Urothelium cell line (cell line): ENCODE results near the gene C4orf50.
"Not testable (repeated sequence)": the region's sequence is repeated elsewhere in the genome, so short reads cannot be mapped to it uniquely, and the experiment has no call there.

Experiments
- DNase-seq: peaks from one replicate; pipeline ENCODE4 v3.0.0; 2011; ENCODE audit warnings: low spot score, mixed read lengths
- FAIRE-seq: peaks from 2 replicates; lab custom pipeline; 2011; peaks lifted over from hg19 to GRCh38; lab: Jason Lieb, UNC

The C4orf50 gene

DNA sequence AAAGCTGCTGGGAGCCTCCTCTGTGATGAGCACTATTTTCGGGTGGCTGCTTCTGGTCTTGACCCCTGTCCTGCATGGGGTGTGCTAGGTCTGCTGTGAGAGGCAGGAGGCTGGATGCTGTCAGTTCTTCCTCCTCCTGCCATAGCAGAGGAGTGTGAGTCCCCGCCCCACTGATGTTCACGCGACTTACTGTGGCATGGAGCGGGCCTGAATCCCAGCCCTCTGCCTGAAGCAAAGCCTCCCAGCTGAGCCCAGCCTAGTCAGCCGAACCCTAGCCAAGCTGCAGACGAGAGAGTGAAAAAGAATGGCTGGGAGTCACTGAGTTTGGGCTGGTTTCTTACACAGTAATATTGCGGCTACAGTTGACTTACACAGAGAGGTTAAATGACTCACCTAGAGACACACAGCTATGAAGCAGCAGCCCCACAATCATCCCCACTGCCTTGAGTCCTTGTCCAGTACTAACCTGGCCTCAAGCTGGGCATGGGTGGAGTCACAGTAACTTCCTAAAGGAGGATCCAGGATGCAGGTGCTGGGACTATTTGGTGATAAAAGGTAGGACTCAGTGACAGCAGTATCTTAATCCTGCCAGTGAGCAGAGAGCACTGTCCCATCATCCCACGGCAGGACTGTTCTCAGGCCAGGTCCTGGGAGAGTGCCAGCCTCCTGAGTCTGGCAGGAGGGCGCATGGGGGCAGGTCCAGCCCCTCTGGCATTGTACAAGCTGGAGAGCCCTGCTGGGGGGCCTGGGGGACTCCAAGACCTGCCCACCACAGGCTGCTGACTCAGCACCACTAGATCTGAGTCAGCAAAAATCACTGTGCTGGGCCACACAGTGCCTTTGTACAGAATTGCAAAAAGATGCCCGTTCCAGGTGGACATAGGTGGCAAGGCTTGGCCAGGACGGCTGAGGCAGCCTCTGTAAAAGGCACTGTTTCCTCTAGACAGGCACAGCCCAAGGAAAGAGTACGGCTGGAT, 65.0 kb downstream of the C4orf50 start:
- FAIRE-seq (no peak), DNase-seq (no peak)

DNA sequence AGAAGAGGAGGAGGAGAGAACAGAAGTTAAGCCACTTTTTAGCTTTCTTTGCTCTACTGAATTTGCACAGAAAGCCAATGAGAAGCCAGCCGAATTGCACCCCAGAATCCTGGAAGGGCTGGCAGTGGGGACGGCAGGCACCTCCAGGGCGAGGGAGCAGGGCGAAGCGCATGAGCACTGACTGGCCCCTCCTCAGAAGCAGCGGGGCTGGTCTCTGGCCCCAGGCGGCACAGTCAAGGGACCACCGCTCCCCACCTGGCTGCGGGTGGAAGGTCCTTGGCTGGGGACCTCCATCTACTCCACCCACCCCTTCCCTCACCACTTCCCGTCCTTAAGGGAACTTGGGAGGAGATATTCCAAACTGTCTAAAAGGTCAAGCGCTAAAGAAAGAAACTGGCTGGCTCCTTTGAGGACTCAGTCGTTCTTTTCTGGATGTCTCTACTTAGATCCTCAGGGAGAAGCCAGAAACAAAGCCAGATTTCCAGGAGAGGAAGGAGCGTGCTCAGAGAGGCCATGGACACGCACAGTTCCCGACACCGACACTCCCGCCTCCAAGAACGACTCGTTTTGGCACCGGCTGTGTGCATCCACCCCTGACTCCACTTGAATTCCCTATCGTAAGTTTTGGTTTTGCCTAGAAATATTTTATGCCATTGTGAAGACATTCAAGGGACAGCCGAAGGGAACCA, 65.8 kb downstream of the C4orf50 start:
- FAIRE-seq (no peak), DNase-seq (no peak)

DNA sequence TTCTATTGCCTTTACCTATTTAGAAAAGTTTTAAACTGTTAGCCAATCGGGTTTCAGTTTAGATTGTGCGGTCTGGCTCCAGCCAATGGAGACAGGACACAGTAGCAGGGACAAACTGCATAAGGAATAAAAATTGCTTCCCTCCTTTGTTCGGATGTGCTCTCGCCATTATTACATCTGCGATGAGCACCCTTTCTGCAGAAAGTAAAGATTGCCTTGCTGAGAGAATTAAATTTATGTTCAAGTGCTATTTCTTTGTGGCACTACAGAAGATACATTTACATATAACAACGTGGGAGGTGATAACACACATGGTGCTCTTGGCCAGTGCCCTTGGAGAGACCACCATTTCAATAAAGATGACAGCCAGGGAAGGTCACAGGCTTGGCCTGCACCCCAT, 71.6 kb downstream of the C4orf50 start:
- FAIRE-seq, DNase-seq: not testable (repeated sequence)

DNA sequence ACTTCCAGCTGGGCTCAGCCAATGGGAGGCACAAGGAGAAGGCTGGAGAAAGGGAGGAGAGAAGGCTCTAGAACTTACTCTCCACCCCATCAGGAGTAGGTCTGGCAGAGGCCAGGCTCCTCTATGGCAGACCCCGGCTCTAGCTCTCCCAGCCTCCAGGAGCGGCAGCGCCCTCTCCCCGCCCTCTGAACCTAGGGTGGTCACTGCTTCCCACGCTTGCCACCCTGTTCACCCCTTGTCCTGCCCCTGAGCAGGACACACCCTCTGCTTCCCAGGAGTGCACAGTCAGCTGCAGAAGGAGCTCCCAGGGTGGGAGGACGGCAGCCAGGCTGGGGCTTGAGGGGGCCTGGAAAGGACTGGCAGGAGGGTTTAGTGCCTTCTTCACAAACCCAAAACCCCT, 72.3 kb downstream of the C4orf50 start:
- FAIRE-seq (no peak), DNase-seq (no peak)

DNA sequence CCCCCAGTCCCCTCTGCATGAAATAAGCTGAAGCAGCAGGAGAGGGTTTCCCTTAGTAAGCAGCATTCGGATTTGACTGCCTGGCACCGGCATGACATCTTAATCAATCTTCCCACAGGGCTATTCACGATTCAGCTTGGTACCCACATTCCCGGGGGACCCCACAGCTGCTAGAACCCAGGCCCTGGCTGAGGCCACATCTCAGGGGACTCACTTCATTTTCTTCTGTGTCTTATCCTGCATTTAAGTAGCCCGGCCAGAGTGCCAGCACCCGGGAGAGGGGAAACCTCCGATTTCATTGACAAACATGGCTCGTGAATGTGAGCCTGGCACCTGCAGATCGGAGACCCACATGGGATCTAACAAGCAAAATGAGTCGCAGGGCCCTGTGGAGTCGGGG, 73.1 kb downstream of the C4orf50 start:
- no peak for FAIRE-seq
- DNase-seq, result no peak

DNA sequence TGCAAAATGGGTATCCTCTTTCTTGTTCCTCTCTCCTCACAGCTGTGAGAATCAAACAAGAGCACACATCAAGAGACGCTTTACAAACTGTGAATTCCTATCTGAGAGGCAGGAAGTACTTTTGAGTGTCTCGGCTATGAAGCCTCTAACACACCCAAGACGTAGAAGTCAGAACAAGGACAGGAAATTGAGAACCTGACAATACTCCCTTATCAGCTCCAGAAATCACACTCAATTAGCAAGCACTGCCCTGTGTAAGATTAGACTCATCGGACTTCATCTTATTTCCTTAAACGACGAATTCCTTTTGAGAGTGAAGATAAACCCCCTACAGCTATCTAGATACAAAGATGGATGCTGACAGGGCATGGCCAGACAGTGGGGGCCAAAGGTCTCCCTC, 74.7 kb downstream of the C4orf50 start:
- FAIRE-seq, result no peak
- DNase-seq, result no peak

DNA sequence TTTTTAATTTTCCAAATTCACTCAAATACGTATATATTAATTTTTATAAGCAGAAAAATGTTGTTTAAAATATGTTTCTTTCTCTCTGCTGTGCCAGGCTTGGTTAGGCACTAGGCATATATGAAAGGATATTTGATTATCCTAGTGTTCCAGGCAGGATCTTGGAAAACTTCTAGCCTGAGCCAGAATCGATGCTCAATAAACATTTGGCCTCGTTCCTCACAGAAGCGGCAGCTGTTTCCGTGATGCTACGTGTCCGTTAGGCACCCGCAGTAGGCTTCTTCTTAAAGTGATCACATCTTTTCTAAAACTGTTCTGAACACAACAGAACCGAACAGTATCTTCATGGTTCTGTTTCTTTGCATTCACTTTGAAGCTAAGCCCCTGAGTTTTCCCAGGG, 75.3 kb downstream of the C4orf50 start:
- no peak for DNase-seq
- FAIRE-seq, result no peak

DNA sequence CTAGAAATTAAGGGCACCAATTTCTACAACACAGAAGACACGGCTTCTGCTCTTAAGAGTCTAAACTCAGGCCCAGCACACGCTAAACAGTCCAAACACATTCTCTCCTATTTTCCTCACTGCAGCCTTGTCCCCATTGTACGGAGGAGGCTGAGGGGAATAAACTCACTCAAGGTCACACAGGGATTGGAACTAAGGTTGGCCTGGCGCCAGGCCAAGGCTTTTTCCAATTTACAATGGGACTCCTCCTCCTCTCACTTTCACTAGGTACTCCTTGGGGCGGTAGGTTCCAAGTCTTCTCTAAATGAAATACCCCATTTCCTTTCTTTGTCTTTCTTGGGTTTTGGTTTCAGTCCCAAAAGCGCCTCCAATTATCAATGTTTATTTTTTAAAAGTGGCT, 76.6 kb downstream of the C4orf50 start:
- no peak for FAIRE-seq
- no peak for DNase-seq

DNA sequence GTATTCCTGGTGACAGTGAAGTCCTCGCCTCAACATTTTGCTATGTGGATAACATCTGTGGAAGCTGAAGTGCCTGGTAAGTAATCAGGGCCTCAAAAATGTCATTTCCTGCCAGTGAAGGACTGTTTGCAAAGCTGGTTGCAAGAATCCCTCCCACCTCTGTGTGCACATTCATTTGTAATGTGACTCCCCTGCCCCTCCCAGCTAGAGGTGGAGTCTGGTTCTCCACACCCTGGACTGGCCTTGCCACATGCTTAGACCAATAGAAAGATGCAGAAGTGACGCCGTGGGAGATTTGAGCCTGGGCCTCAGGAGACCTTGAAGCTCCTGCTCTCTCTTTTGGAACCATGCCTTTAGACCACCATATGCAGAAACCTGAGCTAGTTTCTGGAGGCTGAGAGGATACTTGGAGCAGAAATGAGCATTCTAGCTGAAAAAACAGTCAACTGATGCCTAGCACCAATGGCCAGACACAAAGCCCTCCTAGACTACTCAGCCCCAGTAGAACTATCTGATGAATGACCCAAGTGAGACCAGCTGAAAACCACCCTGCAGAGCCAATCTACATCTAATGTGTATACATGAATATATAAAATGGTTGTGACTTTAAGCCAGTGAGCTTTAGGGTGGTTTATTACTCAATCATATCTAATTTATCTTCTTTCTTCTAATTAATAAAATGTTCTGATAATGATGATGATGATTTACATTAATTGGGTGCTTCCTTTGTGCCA, 77.6 kb downstream of the C4orf50 start:
- DNase-seq, result no peak
- no peak for FAIRE-seq

DNA sequence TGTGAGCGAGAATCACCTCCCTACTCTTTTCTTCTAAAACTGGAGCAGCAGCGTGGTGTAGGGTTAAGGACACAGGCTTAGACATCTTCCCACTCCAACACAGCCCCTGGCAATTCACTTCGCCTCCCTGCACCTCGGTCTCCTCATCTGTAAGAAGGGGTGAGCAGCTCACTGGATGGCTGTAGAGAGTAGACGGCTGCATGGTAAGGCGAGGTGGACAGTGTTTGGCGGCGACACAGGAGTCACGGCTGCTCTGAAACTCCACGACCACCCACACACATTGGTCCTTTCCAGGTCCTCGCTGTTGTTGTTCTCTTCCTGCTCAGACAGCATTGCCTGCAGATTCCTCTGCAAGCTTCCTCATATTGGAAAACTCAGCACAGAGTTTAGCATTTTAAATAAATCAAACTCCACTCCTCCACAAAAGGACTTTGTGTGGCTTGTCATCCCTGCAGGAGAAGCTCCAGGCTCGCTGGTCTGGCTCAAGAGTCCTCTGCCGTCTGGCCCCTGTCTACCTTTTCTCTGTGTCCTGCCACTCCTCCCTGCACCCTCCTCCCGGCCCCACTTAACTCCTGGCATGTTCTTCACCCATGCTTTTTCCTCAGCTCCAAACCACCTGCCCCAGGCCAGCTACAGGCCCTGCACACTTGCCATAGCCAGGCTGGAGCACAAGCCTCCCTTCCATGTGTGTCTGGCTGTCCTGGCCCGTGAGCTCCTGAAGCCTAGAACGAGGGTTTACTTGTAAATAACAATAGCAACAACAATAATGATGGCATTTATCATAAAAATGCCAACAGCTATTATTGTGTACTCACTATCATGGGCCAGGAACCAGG, 84.0 kb downstream of the C4orf50 start:
- DNase-seq (no peak), FAIRE-seq (no peak)

DNA sequence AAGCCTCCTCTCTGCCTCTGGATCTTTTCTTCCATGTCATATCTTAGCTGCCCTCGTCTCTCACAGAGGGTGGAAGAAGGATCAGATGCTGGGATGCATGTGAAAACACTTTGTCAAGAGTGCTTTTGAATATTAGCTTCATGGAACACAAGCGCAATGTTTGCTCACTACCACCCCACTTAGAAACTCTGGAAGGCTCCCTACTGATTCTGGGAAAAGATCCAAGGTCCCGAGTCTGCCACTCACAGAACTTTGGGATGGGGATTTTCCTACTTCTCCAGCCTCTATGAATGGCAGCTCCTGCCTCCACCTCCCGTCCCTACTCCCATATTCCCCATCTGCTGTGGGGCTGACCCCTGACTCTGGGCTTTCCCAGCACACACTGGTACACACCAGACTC, 85.1 kb downstream of the C4orf50 start:
- FAIRE-seq, result no peak
- DNase-seq, result no peak

DNA sequence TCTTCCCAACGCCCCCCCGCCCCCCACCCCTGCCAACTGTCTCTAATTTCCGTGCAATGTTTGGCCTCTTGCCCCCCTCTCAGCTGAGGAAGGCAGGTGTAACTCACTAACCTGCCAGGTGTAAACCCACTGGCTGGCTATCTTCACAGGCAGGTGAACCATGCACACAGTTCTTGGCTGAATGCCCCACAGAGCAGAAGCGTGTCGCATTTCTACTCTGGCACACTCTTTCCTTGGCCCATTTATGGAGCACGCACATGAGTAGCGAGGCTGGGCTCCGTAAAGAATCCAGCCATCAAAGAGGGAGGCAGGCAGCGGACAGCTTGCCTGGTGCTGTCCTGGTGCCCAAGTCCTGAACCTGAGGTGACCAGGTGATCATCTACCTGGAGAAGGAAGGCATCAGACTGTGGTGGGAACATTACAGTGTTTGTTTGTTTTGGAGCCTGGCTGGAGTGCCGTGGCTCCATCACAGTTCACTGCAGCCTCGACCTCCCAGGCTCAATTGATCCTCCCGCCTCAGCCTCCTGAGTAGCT, 86.1 kb downstream of the C4orf50 start:
- DNase-seq (no peak), FAIRE-seq (no peak)

DNA sequence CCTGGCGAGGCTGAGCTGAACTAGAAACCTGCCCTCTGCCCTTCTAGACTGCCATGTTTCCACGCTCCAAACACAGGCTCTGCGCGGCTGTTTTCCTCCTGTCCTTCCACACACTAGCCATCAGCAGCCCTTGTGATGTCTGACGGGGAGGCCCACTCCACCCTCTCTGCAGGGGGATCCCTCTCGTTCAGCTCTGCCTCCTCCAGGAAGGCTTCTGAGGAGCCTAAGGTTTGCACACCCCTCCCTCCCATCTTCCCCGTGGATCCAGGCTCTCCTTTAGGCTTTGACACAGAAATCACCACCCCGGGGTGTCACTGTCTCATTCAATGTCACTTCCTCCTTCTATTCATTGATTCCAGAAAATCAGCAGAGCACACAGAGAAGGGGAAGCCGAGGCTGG, 86.7 kb downstream of the C4orf50 start:
- DNase-seq (no peak), FAIRE-seq (no peak)

DNA sequence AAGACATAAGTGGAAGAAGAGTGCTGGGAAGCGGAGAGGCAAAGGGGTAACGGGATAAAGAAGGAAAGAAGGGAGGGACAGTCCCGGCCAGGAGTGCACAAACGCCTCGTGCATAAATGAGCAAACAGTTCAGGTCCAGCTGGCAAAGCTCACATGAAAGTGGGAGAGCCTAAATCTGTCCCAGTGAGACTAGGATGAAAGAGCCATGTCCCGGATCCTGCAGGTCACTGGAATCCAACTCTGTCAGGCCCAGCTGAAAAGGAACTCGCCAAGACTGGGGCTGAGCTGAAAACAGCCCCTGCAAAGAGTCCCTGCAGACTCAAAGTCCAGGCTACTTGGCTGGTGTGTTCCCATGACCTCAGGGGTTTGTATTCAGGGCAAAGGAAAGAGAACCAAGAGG, 87.4 kb downstream of the C4orf50 start:
- FAIRE-seq (no peak), DNase-seq (no peak)

DNA sequence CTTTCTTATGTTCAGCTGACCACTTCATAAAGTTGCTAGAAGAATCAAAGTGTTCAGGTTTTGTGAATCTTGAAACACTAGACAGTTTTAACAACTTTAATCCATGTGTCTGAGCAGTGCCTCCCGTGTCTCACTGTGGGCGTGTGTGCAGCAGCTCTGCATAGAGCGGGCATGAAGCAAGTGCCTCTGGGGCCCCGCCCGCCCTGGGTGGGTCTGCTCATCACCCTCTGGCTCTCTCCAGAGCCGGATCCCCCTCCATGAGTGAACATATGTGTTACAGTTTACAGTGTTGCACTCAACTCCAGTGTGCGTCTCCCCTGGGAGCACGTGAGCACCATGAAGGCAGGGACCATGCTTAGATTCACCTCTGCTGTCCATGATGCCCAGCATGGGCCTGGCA, 87.8 kb downstream of the C4orf50 start:
- DNase-seq, result no peak
- FAIRE-seq, result no peak

DNA sequence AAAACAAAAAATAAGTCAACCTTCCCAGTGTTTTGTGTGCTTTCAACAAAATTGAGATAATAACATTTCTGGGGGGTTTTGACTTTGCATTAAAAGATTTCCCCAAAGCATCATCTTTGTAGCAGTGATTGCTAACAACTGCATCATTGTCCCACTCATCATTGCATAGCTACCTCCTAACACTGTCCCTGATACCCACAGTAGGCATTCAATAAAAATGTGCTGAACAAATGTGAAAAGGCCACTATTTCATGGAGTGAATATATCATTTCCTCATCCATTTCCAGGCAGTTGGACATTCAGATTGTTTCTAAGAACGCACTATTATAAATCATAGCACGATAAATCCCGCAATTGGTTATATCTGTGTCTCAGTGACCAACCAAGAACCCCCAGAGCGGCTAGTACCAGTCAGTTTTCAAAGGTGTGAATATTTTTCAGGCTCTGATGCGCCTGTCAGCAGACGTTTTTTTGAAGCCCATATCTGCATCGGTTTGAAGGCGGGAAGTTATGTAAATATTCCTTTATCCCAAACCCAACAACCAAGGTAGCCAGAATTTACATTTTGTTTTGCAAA, 89.3 kb downstream of the C4orf50 start:
- no peak for FAIRE-seq

DNA sequence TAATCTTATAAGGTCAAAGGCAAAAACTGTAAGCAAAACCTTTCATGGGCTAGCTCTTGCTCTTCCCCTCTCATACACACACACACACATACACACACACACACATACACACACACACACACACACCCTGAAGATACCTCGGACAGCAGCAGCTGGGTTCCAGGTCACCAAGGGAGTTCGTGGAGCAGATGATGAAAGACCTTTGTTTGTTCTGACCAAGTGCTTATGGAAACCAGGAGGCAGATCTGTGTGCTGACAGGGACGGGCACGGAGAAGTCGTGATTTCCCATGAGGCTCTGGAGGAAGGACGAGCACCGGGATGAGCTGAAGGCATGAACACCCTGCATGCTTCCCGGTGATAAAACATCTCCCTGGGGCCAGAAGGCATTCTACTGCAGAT, 90.0 kb downstream of the C4orf50 start:
- no peak for DNase-seq

More for the DNA sequence above, 89.3 kb downstream of the C4orf50 start:
- no peak for DNase-seq

DNA sequence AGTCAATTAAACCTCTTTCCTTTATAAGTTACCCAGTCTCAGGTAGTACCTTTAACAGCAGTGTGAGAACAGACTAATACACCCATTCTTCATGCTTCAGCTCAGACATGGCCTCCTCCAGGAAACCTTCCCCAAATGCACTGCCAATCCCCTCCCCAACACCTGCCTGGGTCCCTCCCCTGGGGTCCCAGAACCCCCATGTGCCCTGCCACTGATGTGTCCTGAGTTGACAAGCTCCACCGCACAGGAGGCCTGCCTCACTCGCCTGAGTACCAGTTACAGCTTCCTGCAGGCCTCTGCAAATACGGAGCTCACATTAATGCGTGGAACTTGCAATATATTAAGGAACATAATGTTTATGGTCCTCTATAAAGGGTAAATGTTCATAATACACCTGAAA, 90.5 kb downstream of the C4orf50 start:
- no peak for DNase-seq
- no peak for FAIRE-seq

More for the DNA sequence above, 90.0 kb downstream of the C4orf50 start:
- FAIRE-seq, result no peak

DNA sequence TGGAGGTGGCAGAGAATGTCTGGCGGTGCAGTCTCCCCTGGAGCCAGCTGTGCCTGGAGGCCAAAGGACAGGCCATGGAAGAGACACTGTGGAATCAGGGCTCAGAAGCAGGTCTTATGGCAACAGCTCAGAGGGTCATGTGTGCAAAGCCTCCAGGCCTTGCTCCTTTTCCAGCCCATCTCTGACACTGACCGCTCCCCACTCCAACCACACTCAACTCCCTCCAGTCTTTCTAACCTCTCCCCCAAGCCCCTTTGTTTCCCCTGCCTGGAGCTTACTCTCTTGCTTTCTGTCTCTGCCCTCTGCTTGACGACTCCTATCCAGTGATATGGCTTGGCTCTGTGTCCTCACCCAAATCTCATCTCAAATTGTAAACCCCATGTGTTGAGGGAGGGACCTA, 91.1 kb downstream of the C4orf50 start:
- no peak for FAIRE-seq

DNA sequence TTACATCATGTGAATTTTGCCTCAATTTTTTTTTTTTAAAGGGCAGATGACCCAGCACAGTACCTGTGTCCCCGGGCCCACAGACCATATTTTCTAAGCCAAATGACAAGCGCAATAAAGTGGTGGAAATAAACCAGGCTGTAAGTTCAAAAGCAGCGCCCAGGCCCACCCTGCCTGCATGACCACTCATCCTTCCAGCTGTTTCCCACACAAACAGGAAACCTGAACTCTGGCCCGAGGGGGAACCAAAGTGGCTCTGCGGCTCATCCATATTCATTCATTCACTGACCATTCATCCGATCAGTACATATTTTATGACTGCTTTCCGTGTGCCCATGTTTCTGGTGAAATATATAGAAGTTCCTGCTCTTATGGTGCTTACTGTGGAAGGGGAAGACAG, 91.6 kb downstream of the C4orf50 start:
- no peak for FAIRE-seq
- no peak for DNase-seq

More for the DNA sequence above, 91.1 kb downstream of the C4orf50 start:
- no peak for DNase-seq
